ENCODE measurements around the gene RSPO3.

GRCh38 chr6:127225497-127225896, 107.0 kb downstream of the RSPO3 start:
- TF ChIP-seq SUZ12 (IDR thresholded peaks at IDR 0.05; ENCODE audit: low read depth, low read length) (no peak), SALL2 (CRISPR knock-in tag; IDR thresholded peaks at IDR 0.05) (no peak), EZH2 (conservative IDR thresholded peaks at IDR 0.05; ENCODE audit: low read depth, low read length) (no peak), RAD21 (CRISPR knock-in tag; IDR thresholded peaks at IDR 0.05) (no peak), EP300 (IDR thresholded peaks at IDR 0.05; ENCODE audit: low read depth in 2 of 2, low read length in 2 of 2) (no peak), EP300 (CRISPR knock-in tag; IDR thresholded peaks at IDR 0.05; ENCODE audit: borderline replicate concordance) (no peak), GFI1 (CRISPR knock-in tag; IDR thresholded peaks at IDR 0.05; ENCODE audit: borderline replicate concordance) (no peak), JUND (CRISPR knock-in tag; IDR thresholded peaks at IDR 0.05) (no peak)

Measured in HepG2 (cell line).